Activated CD4-positive, CD25-positive, alpha-beta regulatory T cell treated with anti-CD3 and anti-CD28 coated beads, Interleukin-2, amount 50 U/mL, for 16 hours (primary cell): ENCODE measurements around the gene TTC17.
"Not testable (repeated sequence)": the region's sequence is repeated elsewhere in the genome, so short reads cannot be mapped to it uniquely, and the experiment has no call there.

ENCODE experiments used
- DNase-seq: peaks from one replicate; pipeline ENCODE4 v3.0.0-alpha.2; 2020; ENCODE audit warnings: low read depth, low spot score

TTC17 gene

DNA sequence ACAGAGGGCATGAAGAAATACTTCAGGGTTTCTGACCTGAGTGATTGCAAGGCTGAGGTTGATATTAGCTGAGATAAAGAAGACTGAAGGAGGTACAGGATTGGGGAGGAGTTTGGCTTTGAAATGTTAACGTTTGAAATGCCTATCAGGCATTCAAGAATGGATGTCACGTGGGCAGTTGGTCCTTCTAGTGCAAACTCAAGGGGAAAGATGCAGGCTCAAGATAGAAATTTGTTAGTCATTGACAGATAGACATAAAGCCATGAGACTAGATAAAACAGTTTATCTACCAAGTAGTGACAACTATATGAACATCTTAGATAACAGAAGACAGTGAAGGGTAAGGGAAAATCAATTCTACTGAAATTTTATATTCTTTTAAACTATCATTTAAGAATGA lies 23.1 kb downstream of the TTC17 start:
- DNase-seq, result no peak

- DNase-seq, result no peak
Observed at GRCh38 chr11:43382614-43383013, 23.9 kb downstream of the TTC17 start.

GRCh38 chr11:43384393-43384792 lies 25.7 kb downstream of the TTC17 start:
- no peak for DNase-seq

DNA sequence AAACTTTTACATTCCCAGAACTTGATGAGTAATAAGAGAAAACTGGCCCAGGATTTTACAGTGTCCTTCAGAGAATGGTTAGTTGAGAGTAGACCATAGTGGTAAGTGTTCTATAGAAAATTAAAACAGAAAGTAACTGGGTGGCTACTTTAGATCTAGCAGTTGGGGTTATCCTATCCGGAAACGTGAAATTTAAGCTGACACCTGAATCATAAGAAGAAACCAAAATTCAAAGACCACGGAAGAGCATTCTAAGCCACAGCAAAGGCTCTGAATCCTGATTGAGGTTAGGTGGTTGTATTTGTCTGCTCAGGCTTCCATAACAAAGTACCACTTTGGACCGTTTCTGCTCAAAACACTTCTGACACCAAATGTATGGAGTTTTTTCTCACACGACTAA lies 34.0 kb downstream of the TTC17 start:
- DNase-seq, result no peak

- DNase-seq, result no peak
Observed at GRCh38 chr11:43393765-43394355, 35.1 kb downstream of the TTC17 start.

DNA sequence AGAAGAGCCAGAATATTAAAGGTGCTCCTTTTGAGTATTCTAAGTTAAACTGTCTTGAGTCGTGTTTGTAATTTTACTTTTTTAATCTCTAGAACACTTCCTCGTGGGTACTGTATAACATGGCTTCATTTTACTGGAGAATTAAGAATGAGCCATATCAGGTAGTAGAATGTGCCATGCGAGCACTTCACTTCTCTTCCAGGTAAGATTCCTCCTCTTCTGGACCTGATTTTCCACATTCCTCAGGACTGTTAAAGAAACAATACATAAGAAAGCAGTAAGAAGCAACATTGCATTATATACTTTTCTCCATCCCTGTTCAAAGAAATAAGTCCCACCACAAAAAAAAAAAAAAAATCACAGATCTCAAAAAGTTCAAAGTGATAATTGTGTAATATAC lies 37.9 kb downstream of the TTC17 start:
- DNase-seq, result no peak

DNA sequence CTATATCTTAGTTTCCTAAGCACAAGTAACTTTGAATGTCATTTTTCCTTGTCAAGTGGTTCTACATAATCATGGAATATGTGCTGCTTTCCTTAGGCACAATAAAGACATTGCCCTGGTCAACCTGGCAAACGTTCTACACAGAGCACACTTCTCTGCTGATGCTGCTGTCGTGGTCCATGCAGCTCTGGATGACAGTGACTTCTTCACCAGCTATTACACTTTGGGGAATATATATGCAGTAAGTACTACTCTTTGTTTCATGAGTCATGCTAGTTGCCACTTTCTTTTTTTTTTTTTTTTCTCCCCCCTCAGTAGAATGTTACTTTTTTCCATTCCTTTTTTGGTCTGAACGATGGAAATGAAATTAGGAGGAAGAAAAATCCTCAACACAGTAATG lies 38.5 kb downstream of the TTC17 start:
- DNase-seq, result no peak

- no peak for DNase-seq
Observed at GRCh38 chr11:43399983-43400630, 41.4 kb downstream of the TTC17 start.

GRCh38 chr11:43401252-43401651 lies 42.5 kb downstream of the TTC17 start:
- DNase-seq, result no peak

DNA sequence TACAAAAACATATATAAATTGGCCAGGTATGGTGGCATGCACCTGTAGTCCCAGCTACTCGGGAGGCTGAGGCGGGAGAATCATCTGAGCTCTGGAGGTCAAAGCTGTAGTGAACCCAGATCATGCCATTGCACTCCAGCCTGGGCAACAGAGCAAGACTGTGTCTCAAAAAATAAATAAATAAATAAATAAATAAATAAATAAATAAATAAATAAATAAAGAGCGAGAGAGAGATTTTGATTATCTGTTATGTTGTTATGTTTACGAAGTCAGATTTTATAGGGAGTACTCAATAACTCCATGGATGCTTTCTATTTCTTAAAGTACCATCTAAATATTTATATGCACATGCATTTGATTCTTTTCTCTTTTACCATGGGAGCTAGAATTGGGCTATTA lies 43.1 kb downstream of the TTC17 start:
- not testable (repeated sequence) for DNase-seq

GRCh38 chr11:43403357-43404231 lies 44.9 kb downstream of the TTC17 start:
- no peak for DNase-seq

GRCh38 chr11:43404406-43404805 lies 45.7 kb downstream of the TTC17 start:
- DNase-seq, result no peak

- no peak for DNase-seq
Observed at GRCh38 chr11:43404836-43405479, 46.2 kb downstream of the TTC17 start.

GRCh38 chr11:43408277-43408676 lies 49.6 kb downstream of the TTC17 start:
- DNase-seq, result no peak

DNA sequence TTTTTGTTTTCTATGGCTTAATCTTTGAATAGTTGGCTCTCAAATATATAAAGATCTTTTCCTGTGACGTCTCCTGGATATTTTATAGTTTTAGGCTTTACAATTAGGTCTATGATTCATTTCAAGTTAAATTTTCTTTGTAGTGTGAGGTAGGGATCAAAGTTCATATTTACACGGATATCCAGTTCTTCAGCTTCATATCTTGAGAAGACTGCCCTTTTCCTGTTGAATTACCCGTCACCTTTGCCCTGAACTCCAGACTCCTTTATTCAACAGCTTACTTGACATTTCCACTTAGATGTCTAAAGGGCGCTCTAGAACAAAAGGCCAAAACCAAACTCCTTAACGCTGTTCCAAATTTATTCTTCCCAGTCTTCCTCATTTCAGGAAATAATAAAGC lies 51.7 kb downstream of the TTC17 start:
- DNase-seq, result no peak

DNA sequence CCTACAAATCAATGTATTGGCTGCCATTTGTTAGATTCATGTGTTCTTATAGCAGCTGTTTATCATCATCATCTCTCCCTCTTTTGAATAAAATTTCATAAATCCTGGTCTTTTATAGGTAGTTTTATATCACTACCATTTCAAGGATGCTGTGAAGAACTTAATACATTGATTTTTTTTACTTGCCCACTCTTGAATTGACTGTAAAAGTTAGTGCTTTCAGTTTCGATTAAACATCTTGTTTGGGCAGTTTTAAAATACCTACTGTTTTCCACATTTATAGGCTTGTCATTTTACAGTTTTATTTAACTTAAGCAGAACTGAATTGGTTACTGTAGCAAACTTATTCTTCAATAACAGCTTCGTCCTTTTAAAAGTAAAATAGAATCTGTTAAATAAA lies 59.5 kb downstream of the TTC17 start:
- DNase-seq, result no peak

DNA sequence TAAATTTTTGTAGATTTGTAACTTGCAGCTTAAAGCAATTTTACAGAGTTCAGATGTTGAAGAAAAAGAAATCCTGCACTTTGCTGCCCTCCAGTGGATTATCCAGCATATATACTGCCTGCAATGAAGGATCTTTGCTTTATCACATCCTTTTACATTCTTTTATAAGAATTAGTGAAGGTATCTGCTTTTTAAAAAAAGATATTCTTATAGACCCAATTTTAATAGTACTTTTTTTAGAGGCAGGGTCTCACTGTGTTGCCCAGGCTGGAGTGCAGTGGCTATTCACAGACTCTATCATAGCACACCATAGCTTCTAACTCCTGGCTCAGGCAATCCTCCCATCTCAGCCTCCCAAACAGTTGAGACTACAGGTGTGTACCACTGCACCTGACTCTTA lies 60.7 kb downstream of the TTC17 start:
- no peak for DNase-seq

DNA sequence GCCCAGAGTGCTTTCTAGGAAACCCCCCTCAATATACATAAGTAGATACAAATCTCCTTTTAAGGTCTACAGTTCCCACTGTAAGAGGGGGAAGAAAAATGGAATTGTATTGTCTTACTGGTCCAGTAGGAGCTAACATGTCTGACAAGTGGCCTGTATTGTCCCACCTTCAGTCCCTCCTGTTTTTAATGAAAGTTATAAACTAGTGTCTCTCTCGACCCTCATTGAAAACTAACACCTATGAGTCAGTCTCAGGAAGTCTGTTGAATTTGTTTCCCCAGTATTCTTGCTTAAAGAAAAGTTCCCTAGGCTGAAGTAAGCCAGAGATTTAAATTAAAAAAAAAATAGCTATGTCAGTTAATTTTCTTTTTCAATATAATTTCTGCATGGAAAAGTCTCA lies 69.3 kb downstream of the TTC17 start:
- DNase-seq, result no peak

DNA sequence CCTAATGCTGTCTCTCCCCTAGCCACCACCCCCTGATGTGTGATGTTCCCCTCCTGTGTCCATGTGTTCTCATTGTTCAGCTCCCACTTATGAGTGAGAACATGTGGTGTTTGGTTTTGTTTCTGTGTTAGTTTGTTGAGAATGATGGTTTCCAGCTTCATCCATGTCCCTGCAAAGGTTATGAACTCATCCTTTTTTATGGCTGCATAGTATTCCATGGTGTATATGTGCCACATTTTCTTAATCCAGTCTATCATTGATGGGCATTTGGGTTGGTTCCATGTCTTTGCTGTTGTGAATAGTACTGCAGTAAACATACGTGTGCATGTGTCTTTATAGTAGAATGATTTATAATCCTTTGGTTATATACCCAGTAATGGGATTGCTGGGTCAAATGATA lies 72.2 kb downstream of the TTC17 start:
- DNase-seq, result not testable (repeated sequence)

DNA sequence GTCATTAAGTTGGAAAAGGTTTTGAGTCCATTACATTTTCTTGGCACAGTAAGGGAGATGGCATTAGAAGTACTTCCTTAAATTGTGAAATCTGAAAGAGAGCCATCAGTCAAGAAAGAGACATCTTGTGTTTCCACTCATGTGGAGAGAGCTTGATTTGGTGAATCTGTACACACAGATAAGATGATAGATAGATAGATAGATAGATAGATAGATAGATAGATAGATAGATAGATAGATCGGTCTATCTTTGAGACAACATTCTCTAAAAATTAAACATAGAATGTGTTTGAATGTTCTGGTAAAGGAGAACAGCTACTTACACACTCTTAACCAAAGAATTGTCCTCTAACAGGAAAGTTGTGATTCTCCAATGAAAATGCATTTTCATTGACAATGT lies 76.2 kb downstream of the TTC17 start:
- no peak for DNase-seq

DNA sequence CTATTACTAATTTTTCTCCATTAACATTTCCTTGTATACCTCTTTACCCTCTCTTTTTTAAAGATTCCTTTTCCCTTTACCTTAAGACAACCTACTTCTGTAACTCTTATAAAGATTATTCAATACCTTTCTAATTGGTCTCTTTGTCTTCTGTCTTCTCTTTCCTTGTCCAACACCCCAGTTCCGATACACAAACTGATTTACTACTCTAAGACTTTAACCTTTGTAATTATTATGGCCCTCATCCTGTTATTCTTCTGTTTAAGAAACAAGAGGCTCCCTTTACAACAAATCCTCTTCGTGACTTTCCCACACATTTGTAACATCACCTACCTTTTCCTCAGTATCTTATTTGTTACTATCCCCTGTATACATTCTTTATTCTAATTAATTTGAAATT lies 81.8 kb downstream of the TTC17 start:
- no peak for DNase-seq

- DNase-seq, result no peak
Observed at GRCh38 chr11:43443811-43444210, 85.1 kb downstream of the TTC17 start.
